Germinal center (tissue), 1 donor: Measurements from ENCODE around the gene FMNL2.

ENCODE experiments used
- DNase-seq: peaks from one replicate; pipeline ENCODE4 v3.0.0; 2012; ENCODE audit warnings: mixed read lengths, low spot score

The FMNL2 gene

GRCh38 chr2:152558158-152558984 lies 223.4 kb downstream of the FMNL2 start:
- DNase-seq, result peak; percentile 7

GRCh38 chr2:152559008-152559407 lies 224.0 kb downstream of the FMNL2 start:
- DNase-seq, result no peak

- DNase-seq, result no peak
Observed at GRCh38 chr2:152560166-152560565, 225.2 kb downstream of the FMNL2 start.

GRCh38 chr2:152560873-152561595 lies 226.1 kb downstream of the FMNL2 start:
- no peak for DNase-seq

GRCh38 chr2:152562198-152562884 lies 227.4 kb downstream of the FMNL2 start:
- DNase-seq, result no peak

- no peak for DNase-seq
Observed at GRCh38 chr2:152563764-152564163, 228.8 kb downstream of the FMNL2 start.

- no peak for DNase-seq
Observed at GRCh38 chr2:152564754-152565551, 230.0 kb downstream of the FMNL2 start.

GRCh38 chr2:152565884-152566727 lies 231.1 kb downstream of the FMNL2 start:
- peak; percentile 26 for DNase-seq

GRCh38 chr2:152566728-152567069 lies 231.7 kb downstream of the FMNL2 start:
- no peak for DNase-seq

GRCh38 chr2:152568531-152568930 lies 233.6 kb downstream of the FMNL2 start:
- no peak for DNase-seq

- no peak for DNase-seq
Observed at GRCh38 chr2:152569186-152569585, 234.2 kb downstream of the FMNL2 start.

- no peak for DNase-seq
Observed at GRCh38 chr2:152571048-152571766, 236.2 kb downstream of the FMNL2 start.

GRCh38 chr2:152572031-152572430 lies 237.1 kb downstream of the FMNL2 start:
- DNase-seq, result no peak

GRCh38 chr2:152573168-152573567 lies 238.2 kb downstream of the FMNL2 start:
- DNase-seq, result peak; percentile 6

GRCh38 chr2:152577579-152577978 lies 242.6 kb downstream of the FMNL2 start:
- no peak for DNase-seq

GRCh38 chr2:152578573-152578972 lies 243.6 kb downstream of the FMNL2 start:
- DNase-seq, result no peak

- no peak for DNase-seq
Observed at GRCh38 chr2:152580714-152581113, 245.7 kb downstream of the FMNL2 start.

GRCh38 chr2:152581360-152581759 lies 246.4 kb downstream of the FMNL2 start:
- no peak for DNase-seq

GRCh38 chr2:152582081-152582480 lies 247.1 kb downstream of the FMNL2 start:
- DNase-seq, result no peak

- DNase-seq, result no peak
Observed at GRCh38 chr2:152583512-152584229, 248.7 kb downstream of the FMNL2 start.
